Eye (tissue), 1 donor: ENCODE data around the gene KCNJ16.

Experiments
- DNase-seq: peaks from one replicate; pipeline ENCODE4 v3.0.0-alpha.2; 2015

KCNJ16 gene

GRCh38 chr17:70132505-70132904, 57.5 kb downstream of the KCNJ16 start:
- no peak for DNase-seq

GRCh38 chr17:70134042-70134441, 59.0 kb downstream of the KCNJ16 start:
- DNase-seq: no peak

GRCh38 chr17:70134777-70135176, 59.8 kb downstream of the KCNJ16 start:
- DNase-seq: no peak

GRCh38 chr17:70136131-70136530, 61.1 kb downstream of the KCNJ16 start:
- DNase-seq: no peak

- DNase-seq: peak; percentile 27
Observed at GRCh38 chr17:70137451-70138230, 62.6 kb downstream of the KCNJ16 start.

GRCh38 chr17:70138291-70138865, 63.4 kb downstream of the KCNJ16 start:
- peak; percentile 31 for DNase-seq

GRCh38 chr17:70139449-70139993, 64.5 kb downstream of the KCNJ16 start:
- DNase-seq: no peak

GRCh38 chr17:70144260-70144846, 69.3 kb downstream of the KCNJ16 start:
- peak; percentile 61 for DNase-seq

GRCh38 chr17:70153210-70153609, 78.2 kb downstream of the KCNJ16 start:
- DNase-seq: no peak

GRCh38 chr17:70157151-70157550, 82.1 kb downstream of the KCNJ16 start:
- DNase-seq: no peak

GRCh38 chr17:70158180-70158579, 83.2 kb downstream of the KCNJ16 start:
- no peak for DNase-seq

GRCh38 chr17:70158591-70158990, 83.6 kb downstream of the KCNJ16 start:
- DNase-seq: no peak

- no peak for DNase-seq
Observed at GRCh38 chr17:70159980-70160379, 85.0 kb downstream of the KCNJ16 start.

GRCh38 chr17:70161519-70161918, 86.5 kb downstream of the KCNJ16 start:
- no peak for DNase-seq

GRCh38 chr17:70165383-70165782, 90.4 kb downstream of the KCNJ16 start:
- DNase-seq: no peak

- DNase-seq: no peak
Observed at GRCh38 chr17:70166615-70167014, 91.6 kb downstream of the KCNJ16 start.

- peak; percentile 89 for DNase-seq
Observed at GRCh38 chr17:70168044-70168976, 93.3 kb downstream of the KCNJ16 start.

- DNase-seq: peak; percentile 93
Observed at GRCh38 chr17:70168977-70169708, 94.1 kb downstream of the KCNJ16 start, which contains the start of gene KCNJ2. TSS of gene KCNJ2 (plus strand) at chr17:70169532. CDS start at chr17:70175040, 5,508 bp downstream.

- peak; percentile 66 for DNase-seq
Observed at GRCh38 chr17:70169709-70170597, 94.9 kb downstream of the KCNJ16 start.

- DNase-seq: peak; percentile 35
Observed at GRCh38 chr17:70171159-70171558, 96.1 kb downstream of the KCNJ16 start.

GRCh38 chr17:70172449-70172848, 97.4 kb downstream of the KCNJ16 start:
- DNase-seq: no peak
